Gastrocnemius medialis (tissue), 4 donors: ENCODE data around the gene PAPSS1. TPM values are rescaled to one million over a fixed set of nuclear protein-coding genes. Genes with fewer than 3 reads are reported as not detected.
A peak's percentile ranks its signal among the peaks of the same experiment; 100 is the strongest.

ENCODE experiments used
- ATAC-seq, 2 donors: fragments of 150-250 bp; one replicate each; pipeline ENCODE4 v1.9.1; 2016
- DNase-seq, 2 donors: peaks; one replicate each; pipeline ENCODE4 v3.0.0-alpha.2; 2019
- H3K27ac ChIP-seq, 4 donors: fragments of 200-600 bp; sonication (generic); 1 replicate in 1 of 4; 2 replicates in 3 of 4; pipeline ENCODE4 v1.5.1; 2016 to 2018; ENCODE audit warnings: mild to moderate bottlenecking in 2 of 4, moderate library complexity in 1 of 4
- H3K27me3 ChIP-seq, 3 donors: fragments of 200-600 bp; sonication (generic) in 2 of 3; 1 replicate in 1 of 3; 2 replicates in 2 of 3; pipeline versions ENCODE4 v1.5.1 to v1.6.0; 2016 to 2019; ENCODE audit warnings: mild to moderate bottlenecking in 1 of 3, moderate library complexity in 1 of 3
- H3K36me3 ChIP-seq, 2 donors: fragments of 200-600 bp; sonication (generic) in 1 of 2; one replicate each; pipeline ENCODE4 v1.5.1; 2017 to 2018
- H3K4me1 ChIP-seq, 2 donors: fragments of 200-600 bp; sonication (generic) in 1 of 2; one replicate each; pipeline ENCODE4 v1.5.1; 2016 to 2017; ENCODE audit warnings: mild to moderate bottlenecking in 2 of 2
- H3K4me3 ChIP-seq, 4 donors: fragments of 200-600 bp; sonication (generic) in 3 of 4; 1 replicate in 1 of 4; 2 replicates in 3 of 4; pipeline ENCODE4 v1.5.1; 2016 to 2019; ENCODE audit warnings: mild to moderate bottlenecking in 2 of 4
- H3K9me3 ChIP-seq, 3 donors: fragments of 200-600 bp; sonication (generic) in 2 of 3; 1 replicate in 1 of 3; 2 replicates in 2 of 3; pipeline ENCODE4 v1.5.1; 2016 to 2019
- CTCF ChIP-seq, 5 experiments: fragments of 450-650 bp in 3 of 5; fragments of 200-600 bp in 2 of 5; sonication (generic) in 2 of 5; IDR thresholded peaks in 4 of 5; conservative IDR thresholded peaks in 1 of 5; 1 replicate in 4 of 5; 2 replicates in 1 of 5; pipeline ENCODE4 v1.5.1; 2016 to 2019; ENCODE audit warnings: antibody characterized with exemption in 5 of 5, mild to moderate bottlenecking in 3 of 5, moderate library complexity in 3 of 5
- POLR2A ChIP-seq, 2 donors: fragments of 450-650 bp; IDR thresholded peaks; one replicate each; pipeline ENCODE4 v1.6.1; 2017; ENCODE audit warnings: antibody characterized with exemption in 2 of 2, mild to moderate bottlenecking in 2 of 2, moderate library complexity in 2 of 2
- in situ Hi-C, 4 donors: fragments of 200-750 bp; cut with MboI; loops; one replicate each; pipeline versions ENCODE4 v1.15.0 to v1.8.0; 2017; ENCODE audit warnings: low sequenced_read_pairs in 4 of 4
- intact Hi-C: fragments of 100-400 bp; cut with DNase I; formaldehyde crosslinking; loops from one replicate; pipeline ENCODE4 v1.15.1; 2023; ENCODE audit warnings: low total_unique reads
- total RNA-seq, 4 donors: library from RNA; depleted of rRNA; stranded (reverse); fragments of >200 nt; gene quantifications; one replicate each; pipeline versions ENCODE4 v1.1.0 to v1.2.3, GENCODE V29; 2016

Gene PAPSS1
- 1 to 10 TPM; 3.7 to 7.0 (median 5.9) TPM for total RNA-seq

- in situ Hi-C loops = loop anchor here in 2 of 4 donors (25.0 kb wide), 2 partner anchors 892 to 917 kb away; partner anchors contain the start of gene RPL34 (in 1 of the 2)
- TF ChIP-seq POLR2A (IDR thresholded peaks at IDR 0.05) (peak; percentile 63 to 79), CTCF (IDR thresholded peaks at IDR 0.05 in 4 of 5, conservative IDR thresholded peaks at IDR 0.05 in 1 of 5) (no peak)
- H3K9me3 ChIP-seq = no peaks in the 10 kb centered on the region
- H3K27ac ChIP-seq = peak within 1 kb of the TSS; percentile 85 to 94 (median 94)
- peak; percentile 95 to 97 for DNase-seq
- ATAC-seq = peak; percentile 98 to 99
- H3K4me3 ChIP-seq = peak within 1 kb of the TSS; percentile 90 to 99 (median 95)
- H3K36me3 ChIP-seq = no peaks in the 10 kb centered on the region
- intact Hi-C loops = loop anchor here (1.0 to 5.0 kb wide), 6 partner anchors 21 to 1403 kb away; partner anchors contain the start of genes AIMP1, CYP2U1, HADH and RPL34
- no peaks in the 10 kb centered on the region for H3K27me3 ChIP-seq
- H3K4me1 ChIP-seq = peaks cover 4 to 16% of the 10 kb centered on the region in 2 donors
Measured at GRCh38 chr4:107719922-107720722, at the start of gene PAPSS1. TSS of gene PAPSS1 (minus strand) at chr4:107720234. CDS start at chr4:107720179, 55 bp downstream.

- Histone ChIP-seq H3K27ac (no peak overlapping the region), H3K4me3 (no peak overlapping the region), H3K9me3 (no peaks in the 10 kb centered on the region), H3K27me3 (no peaks in the 10 kb centered on the region), H3K36me3 (no peaks in the 10 kb centered on the region), H3K4me1 (no peaks in the 10 kb centered on the region)
- no peak for DNase-seq
- intact Hi-C loops (no loop called here), in situ Hi-C loops (no loop called here)
- no peak for ATAC-seq
- TF ChIP-seq CTCF (IDR thresholded peaks at IDR 0.05 in 4 of 5, conservative IDR thresholded peaks at IDR 0.05 in 1 of 5) (no peak), POLR2A (IDR thresholded peaks at IDR 0.05) (no peak)
Measured at GRCh38 chr4:107760281-107760947, 40.4 kb upstream of the PAPSS1 start.

- in situ Hi-C loops = loop anchor here (5.0 kb wide), 1 partner anchor 154 kb away; no protein-coding TSS in a partner anchor
- no peak for DNase-seq
Measured at GRCh38 chr4:107757864-107758476, 37.9 kb upstream of the PAPSS1 start.

More at GRCh38 chr4:107757864-107758476, 37.9 kb upstream of the PAPSS1 start:
- Histone ChIP-seq H3K36me3 (no peaks in the 10 kb centered on the region), H3K4me1 (no peaks in the 10 kb centered on the region), H3K27ac (no peak overlapping the region), H3K27me3 (no peaks in the 10 kb centered on the region), H3K9me3 (no peaks in the 10 kb centered on the region), H3K4me3 (no peak overlapping the region)
- no peak for TF ChIP-seq POLR2A (IDR thresholded peaks at IDR 0.05)
- TF ChIP-seq CTCF (IDR thresholded peaks at IDR 0.05 in 4 of 5, conservative IDR thresholded peaks at IDR 0.05 in 1 of 5) = peak; percentile 54 to 74 (median 61)
- intact Hi-C loops = loop anchor here (1.0 to 5.0 kb wide), 2 partner anchors 64 to 155 kb away; partner anchors contain the start of gene SGMS2
- ATAC-seq = peak in 1 of 2 donors; percentile 65
